ENCODE data around the gene KRTAP9-7.

Gene KRTAP9-7

GRCh38 chr17:41322903-41323895 lies 47.7 kb downstream of the KRTAP9-7 start:
- no peak for DNase-seq

DNA sequence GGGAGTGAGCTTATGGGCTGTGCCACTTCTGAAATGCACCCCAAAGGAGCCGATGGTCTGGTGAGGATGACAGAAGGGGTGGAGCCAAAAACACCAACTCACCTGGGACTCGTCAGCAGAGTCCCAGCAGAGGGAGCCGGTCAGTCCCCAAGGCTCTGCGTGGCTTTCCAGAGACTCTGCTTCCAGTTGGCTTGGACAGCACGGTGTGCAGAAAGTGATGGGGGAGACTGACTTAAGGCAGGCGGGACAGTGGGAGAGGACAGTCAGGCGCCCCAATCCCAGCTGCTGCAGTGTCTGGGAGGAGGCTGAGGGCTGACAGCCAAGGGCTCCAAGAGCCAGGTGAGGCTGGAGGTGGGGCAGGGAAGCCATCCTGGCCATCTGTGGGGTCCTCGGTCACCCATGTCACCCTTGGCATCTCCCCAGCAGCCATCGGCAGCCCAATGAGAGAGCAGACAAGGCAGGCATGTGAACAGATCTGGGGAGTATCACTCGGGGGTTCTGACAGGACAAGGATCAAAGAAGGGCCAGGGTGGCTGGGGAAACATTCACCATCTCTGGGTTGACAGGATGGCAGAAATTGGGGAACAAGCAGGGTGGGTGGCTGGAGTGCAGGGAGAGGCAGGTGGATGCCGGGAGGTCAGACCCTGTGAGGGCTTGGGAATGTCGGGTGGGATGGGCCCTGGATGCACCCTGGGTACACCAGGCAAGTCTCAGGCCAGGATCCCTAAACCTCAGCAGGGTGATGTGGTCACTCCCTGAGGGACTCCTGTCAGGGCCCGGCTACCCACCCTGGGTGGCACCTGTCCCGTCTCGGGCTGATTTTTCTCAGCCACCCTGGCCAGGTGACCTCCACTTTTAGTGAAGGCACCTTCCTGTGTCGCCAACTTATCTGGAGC lies 48.9 kb downstream of the KRTAP9-7 start:
- DNase-seq, result peak; percentile 10

GRCh38 chr17:41325126-41325525 lies 49.6 kb downstream of the KRTAP9-7 start:
- no peak for DNase-seq

GRCh38 chr17:41325611-41326010 lies 50.1 kb downstream of the KRTAP9-7 start:
- no peak for DNase-seq
